UCSD-AML1 (cell line): ENCODE measurements around the gene CLCN3.
"Not testable (repeated sequence)": the region's sequence is repeated elsewhere in the genome, so short reads cannot be mapped to it uniquely, and the experiment has no call there.

ENCODE experiments used
- DNase-seq: peaks from one replicate; lab custom pipeline; 2025; ENCODE audit not compliant: unreplicated experiment; lab: John Stamatoyannopoulos, UW

CLCN3 gene

GRCh38 chr4:169690787-169691186 lies 70.4 kb downstream of the CLCN3 start:
- DNase-seq, result no peak

GRCh38 chr4:169698331-169698730 lies 78.0 kb downstream of the CLCN3 start:
- DNase-seq, result no peak

DNA sequence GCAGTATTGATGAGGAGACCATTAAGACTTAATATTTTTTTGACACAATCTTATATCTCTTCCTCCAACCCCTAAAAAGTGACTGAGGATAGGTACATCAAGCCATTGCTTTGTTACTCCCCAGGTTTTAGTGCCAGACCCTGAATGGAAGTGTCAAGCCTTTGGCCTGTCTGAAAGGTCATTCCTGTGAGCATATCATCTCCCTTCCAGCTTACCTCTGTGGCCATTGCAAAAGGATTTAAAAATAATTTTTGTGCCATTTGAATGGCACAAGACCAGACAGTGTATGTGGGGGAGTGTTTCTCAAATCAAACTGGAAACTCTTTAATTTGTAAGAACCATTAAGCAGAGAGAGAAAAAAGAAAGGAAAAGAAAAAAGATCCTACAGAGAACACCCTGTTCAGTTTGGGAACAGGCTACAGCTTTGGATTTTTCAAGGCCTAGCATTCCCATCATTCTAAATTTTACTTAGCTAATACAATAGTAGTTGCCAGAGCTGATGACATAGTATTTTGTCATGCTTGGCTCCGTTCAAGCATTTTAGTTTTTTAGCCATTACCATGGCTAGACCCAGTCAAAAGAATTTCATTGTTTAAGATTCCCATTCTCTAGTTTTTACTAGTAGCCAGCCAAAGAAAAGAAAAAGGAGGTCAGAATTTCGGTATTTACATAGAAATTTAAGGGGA lies 87.7 kb downstream of the CLCN3 start:
- DNase-seq, result no peak

DNA sequence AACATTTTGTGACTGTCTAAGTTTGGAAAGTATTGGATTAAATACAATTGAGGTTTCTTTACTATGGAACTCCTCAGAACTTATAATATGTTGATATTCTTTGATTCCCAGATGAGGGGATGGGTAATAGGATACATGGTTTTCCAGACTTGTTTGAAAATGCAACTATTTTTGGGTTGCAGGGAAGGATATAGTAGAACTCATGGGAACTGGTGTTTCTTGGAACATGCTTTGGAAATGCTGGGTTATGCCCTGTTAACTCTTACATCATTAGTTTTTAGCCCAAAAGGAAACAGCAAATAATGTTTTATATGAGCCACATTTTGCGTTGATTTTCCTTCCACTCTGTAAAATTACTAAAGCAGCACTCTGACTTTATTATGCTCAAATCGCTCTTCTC lies 95.4 kb downstream of the CLCN3 start:
- no peak for DNase-seq

DNA sequence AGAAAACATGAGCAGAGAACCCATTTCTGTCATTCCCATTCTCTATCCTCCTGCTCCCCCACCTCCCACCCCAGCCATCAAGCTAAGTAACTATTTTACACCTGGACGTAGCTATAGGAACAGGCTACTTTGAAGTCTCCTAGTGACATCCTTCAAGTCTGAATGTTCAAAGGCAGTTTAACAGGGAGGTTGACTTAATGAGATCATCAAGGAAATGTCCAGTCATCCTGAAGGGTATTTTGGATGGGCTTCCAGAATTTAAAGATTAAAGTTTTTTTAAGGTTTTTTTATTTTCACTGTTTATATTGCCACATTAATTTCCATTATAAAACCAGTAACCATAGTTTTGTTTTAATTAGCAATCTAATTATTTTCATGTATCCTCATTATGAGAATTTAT lies 96.3 kb downstream of the CLCN3 start:
- DNase-seq, result no peak

- DNase-seq, result no peak
These were observed 100.2 kb downstream of the CLCN3 start for GRCh38 chr4:169720529-169720928.

DNA sequence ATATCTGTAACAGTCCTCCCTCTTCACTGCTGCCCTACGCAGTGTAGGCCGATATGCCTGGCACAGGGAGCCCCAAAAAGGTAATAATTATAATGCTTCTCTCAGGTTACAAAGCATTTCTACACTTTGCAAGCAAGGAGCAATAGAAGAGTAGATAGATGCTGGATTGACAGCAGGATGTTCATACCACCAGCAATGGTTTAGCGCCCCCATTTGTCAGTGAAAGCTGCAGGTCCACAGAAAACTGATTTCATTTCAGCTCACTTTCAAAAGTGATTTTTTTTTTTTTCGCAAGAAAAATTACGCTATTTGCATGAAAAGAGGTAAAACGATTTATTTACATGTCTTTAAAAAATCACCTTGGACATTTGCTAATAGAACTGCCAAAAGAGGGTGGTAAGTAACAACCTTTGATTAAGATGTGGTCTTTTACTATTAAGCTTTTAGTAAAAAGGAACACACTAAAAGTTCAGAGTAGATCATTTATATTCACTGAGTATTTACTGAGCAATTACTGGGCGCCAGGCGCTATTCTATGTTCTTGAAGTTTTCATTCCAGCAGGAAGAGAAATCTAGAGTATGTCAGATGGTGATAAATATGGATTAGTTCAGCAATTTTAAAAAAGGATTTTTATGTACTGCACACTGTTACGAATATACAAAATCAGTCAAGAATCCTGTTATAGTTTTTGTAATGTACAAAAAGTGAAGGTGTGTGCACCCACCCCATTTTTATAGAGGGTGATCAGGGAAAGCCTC lies 103.0 kb downstream of the CLCN3 start:
- no peak for DNase-seq

- DNase-seq, result no peak
These were observed 103.9 kb downstream of the CLCN3 start for GRCh38 chr4:169724260-169724659.

DNA sequence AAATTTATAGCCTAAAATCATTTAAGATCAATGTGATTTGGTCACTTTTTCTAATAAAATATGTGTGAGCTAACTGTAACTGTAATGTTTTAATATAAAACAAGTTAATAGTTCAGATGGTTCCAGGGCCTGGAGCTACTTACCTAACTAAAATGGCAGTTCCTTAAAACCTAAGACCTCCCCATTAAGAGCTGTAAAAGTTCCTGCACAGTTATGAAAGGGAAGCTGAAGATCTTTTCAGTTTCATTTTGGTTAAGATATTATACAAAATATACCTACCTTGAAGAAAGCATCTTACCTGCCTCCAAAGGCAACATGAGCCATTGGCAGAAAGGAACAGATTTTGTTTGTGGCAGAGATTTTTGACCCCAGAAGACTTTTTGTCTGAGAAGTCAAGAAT lies 107.2 kb downstream of the CLCN3 start:
- DNase-seq, result no peak

DNA sequence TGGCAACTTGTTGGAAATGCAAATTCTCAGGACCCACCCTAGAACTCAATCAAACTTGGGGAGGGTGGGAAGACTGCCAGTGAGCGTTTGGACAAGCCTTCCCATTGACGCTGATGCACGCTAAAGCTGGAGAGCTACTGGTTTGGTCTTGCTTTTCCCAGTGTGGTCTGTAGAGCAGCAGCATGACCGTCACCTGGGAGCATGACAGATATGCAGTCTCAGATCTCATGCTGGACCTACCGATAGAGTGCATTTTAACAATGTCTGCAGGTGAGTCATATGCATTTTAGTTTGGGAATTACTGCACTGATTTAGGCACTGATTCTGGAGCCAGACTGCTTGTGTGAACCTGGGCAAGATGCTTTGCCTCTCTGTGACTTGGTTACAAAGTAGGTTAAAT lies 110.2 kb downstream of the CLCN3 start:
- no peak for DNase-seq

DNA sequence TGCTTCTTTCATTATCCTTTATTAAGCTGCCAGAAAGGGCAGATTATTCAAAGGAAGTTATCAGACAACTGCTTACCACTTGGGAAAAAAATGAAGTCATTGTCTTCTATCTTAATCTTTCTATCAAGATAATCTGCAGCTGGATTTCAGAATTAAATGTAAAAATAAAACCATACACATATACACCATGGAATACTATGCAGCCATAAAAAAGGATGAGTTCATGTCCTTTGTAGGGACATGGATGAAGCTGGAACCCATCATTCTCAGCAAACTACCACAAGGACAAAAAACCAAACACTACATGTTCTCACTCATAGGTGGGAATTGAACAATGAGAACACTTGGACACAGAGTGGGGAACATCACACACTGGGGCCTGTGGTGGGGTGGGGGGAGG lies 118.2 kb downstream of the CLCN3 start:
- DNase-seq, result not testable (repeated sequence)

DNA sequence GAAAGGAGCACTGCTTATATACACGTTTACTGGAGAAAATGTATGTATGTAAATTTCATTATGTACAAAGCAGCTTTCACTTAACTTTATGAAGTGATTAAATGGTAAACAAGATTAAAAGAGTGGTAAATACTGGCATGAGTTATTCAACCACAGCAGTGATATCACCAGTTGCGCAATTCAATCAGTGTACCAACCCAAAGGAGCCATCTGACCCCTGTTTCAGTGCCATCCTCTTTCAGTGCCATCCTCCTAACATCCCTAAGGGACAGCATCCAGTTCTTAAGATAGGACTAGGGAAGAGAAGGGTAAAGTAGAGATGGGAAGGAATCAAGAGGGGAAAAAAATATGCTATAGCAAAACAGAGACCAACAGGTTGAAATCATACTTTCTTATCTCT lies 121.2 kb downstream of the CLCN3 start:
- DNase-seq, result no peak

DNA sequence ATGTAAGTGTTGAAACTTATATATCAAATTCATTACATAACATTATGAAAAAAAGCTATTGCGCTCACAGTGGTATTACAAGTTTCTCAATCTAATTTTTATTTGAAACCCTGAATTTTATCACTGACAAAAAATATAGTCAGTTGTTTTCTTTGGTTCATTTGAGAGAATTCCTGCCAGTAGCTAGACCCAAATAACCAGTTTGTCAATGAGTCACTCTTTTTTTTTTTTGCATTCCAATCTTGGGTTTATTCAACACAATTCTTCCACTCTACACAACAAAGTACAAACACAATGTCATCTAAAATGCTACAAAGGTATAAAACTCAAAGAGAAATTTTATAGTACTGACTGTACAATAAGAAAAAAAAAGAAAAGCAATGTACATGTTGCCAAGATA lies 124.2 kb downstream of the CLCN3 start:
- no peak for DNase-seq

- DNase-seq, result no peak
These were observed 124.9 kb downstream of the CLCN3 start for GRCh38 chr4:169745291-169745690.

DNA sequence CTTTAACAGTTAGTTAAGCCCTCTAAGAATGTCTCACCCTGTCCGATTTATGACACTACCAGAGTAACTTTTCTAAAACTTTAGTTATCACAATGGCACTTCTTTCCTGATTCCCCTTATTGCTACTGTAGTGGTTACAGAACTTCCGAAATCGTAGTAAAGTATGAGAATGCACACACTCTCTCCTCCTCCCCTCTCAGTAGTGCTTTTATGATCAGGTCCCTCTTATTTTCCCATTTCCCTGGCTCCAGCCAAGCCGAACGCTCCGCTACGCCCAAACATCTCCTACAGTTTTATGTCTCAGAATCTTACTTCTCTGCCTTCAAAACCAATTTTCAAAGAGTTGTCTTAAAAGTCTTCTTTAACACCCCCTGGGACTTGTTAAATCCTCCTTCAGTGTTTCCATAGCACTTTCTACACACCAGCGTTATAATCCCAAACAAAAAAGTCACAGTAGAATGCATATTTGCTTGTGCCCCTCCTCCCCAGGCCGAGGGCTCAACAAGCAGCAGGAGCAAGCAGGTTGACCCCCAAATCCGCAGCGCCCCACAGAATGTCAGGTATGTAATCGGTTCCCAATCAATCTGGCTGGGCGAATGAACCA lies 136.7 kb downstream of the CLCN3 start:
- no peak for DNase-seq

DNA sequence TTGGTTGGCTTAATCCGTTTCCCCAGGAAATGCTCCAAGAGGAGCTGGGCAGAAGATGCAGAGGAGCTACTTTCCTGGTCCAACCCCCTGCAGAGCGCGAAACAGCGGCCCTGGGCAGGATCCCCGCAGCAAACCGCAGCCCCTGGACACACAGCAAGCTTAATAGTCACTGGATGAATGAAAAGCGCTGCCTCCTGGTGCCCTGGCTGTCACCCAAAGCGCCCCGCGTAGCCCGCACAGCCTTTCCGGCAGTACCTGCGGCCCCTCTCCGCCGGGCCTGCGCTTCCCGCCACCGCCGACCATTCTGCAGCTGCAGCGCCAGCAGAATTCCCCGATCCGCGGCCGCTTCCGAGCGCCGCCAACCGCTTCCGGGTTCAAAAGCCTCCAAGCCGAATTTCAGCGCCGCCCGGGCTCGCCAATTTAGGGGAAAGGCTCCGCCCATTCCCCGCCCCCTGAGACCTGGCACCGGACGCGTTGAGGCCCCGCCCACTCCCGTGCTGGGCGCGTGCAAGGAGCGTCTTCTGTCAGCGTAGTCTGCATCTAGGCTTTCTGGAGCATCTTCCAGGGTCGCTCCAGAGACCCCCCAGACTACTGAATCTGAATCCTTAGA lies 137.3 kb downstream of the CLCN3 start, which contains the start of gene HPF1:
HPF1 (minus strand) TSS at position 370 of the 610 bp plus-strand sequence; CDS start at position 303, 67 bp downstream.
- peak; percentile 94 for DNase-seq

DNA sequence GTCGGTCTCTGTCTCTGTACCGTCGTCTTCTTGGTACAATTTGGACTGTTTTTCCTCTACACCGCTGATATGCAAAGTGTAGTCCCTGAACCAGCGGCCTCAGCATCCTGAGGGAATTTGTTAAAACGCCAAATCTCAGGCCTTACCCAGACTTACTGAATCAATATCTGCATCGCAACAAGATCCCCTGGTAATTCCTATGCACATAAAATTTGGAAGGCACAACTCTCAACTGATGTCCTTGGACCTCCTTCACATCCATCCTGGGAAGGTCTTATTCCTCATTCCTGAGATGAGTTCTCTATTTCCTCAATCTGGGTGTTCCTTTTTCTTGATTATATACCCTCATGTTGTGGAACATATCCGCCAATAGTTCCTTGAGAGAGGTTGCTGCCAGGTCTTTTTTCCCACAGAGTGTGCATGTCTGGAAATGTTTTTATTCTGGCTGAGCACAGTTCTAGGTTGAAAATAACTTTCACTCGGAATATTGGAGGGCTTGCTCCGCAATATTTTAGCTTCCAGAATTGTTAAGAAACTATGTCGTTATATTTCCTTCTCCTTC lies 138.1 kb downstream of the CLCN3 start:
- DNase-seq, result no peak

DNA sequence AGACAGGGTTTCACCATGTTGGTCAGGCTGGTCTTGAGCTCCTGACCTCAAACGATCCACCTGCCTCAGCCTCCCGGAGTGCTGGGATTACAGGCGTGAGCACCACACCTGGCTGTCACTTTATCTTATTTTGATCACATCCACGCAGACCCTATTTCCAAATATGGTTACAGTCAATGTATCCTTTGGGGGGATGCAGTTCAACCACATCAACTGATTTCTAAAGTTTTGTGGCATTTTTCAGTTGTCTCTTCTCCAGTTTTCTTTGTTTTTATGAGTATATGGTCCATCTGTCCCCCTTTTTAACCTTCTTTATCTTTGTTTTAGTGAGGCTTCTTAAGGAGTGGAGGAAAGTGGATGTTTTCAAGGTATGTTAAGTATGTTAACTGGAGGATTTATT lies 141.5 kb downstream of the CLCN3 start:
- no peak for DNase-seq

- DNase-seq, result no peak
These were observed 145.5 kb downstream of the CLCN3 start for GRCh38 chr4:169765835-169766234.

DNA sequence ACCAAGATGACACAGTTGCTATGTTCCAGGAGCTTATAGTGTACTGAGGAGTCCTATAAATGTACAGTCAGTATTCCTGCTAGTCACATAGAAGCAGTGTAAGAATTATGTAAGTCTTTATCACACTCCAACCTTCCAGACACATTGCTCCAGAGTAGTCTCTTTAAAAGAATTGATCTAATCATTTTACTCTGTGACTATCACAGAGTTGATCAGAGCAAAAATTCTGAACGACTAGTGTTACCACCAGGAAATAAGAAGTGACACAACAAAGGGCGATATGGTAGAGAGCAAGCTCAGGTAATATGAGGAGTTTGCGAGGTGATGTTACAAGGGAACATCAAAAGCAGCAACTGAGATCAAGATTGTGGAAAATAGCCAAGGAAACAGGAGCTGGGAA lies 146.4 kb downstream of the CLCN3 start:
- no peak for DNase-seq

DNA sequence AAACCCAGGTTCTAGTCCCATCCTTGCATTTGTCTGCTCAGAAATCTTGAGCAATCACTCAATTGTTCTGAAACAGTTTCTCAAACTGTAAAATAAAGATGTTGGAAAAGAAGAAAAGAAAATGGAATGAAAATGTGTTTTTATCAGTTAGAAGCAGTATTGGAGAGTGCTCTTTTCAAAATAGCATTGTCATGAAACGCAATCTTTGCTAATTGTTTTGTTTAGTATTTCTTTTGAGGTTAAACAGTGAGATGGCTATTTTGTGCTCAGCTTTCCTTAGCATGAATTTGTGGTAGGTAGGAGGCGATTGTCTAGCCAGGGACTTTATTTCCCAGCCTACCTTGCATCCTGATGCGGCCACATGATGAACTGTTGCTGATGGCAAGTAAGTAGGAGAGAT lies 148.0 kb downstream of the CLCN3 start:
- no peak for DNase-seq
